Epithelial cell of esophagus (primary cell): ENCODE results near the gene GADD45G.
A peak's percentile ranks its signal among the peaks of the same experiment; 100 is the strongest.

Experiments
- DNase-seq: peaks from one replicate; pipeline ENCODE4 v3.0.0; 2010; ENCODE audit warnings: low read depth
- H3K4me3 ChIP-seq: 2 replicates; pipeline ENCODE4 v1.5.1; 2011; ENCODE audit warnings: mild to moderate bottlenecking, low read length, control low read depth
- TF ChIP-seq, protein P1 (sequence below): IDR thresholded peaks from 2 replicates; pipeline ENCODE4 v1.5.1; 2011; ENCODE audit warnings: low read depth, mild to moderate bottlenecking, low read length, control low read depth, inconsistent platforms; ENCODE audit not compliant: insufficient read depth; ENCODE audit errors: missing control alignments

The GADD45G gene, protein sequence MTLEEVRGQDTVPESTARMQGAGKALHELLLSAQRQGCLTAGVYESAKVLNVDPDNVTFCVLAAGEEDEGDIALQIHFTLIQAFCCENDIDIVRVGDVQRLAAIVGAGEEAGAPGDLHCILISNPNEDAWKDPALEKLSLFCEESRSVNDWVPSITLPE

DNA sequence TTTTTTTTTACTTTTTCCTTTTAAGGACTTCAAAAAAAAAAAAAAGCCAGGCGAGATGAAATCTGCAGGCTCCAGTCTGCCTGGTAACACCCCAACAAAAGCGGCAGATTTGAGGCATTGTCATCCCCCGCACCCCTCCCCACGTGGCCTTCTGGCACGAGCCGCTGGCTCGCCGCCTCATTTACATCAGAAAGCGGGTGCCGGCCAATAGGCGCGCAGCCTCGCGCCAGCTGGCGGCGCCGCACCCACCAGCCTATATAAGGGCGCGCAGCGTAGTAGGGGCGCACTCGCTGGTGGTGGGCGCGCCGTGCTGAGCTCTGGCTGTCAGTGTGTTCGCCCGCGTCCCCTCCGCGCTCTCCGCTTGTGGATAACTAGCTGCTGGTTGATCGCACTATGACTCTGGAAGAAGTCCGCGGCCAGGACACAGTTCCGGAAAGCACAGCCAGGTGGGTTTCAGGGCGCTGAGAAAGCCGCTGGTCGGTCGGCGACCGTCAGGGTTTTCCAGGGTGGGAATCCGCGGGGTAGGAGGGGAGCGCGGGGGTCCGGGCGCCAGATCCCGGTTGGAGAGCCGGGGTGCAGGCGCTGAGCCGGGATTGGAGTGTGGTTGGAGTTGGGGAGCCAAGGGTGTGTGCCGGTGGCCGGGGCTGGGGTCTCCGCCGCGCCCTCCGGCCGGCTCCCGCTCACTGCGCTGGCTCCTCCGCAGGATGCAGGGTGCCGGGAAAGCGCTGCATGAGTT is at the start of gene GADD45G:
Gene GADD45G, plus strand, starts transcription at position 284 of the 736 bp plus-strand sequence. Its CDS starts 110 bp downstream, at position 394.
- peak within 1 kb of the TSS; percentile 51 for H3K4me3 ChIP-seq
- TF ChIP-seq, protein P1, sequence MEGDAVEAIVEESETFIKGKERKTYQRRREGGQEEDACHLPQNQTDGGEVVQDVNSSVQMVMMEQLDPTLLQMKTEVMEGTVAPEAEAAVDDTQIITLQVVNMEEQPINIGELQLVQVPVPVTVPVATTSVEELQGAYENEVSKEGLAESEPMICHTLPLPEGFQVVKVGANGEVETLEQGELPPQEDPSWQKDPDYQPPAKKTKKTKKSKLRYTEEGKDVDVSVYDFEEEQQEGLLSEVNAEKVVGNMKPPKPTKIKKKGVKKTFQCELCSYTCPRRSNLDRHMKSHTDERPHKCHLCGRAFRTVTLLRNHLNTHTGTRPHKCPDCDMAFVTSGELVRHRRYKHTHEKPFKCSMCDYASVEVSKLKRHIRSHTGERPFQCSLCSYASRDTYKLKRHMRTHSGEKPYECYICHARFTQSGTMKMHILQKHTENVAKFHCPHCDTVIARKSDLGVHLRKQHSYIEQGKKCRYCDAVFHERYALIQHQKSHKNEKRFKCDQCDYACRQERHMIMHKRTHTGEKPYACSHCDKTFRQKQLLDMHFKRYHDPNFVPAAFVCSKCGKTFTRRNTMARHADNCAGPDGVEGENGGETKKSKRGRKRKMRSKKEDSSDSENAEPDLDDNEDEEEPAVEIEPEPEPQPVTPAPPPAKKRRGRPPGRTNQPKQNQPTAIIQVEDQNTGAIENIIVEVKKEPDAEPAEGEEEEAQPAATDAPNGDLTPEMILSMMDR = no peak
- peak; percentile 76 for DNase-seq

DNA sequence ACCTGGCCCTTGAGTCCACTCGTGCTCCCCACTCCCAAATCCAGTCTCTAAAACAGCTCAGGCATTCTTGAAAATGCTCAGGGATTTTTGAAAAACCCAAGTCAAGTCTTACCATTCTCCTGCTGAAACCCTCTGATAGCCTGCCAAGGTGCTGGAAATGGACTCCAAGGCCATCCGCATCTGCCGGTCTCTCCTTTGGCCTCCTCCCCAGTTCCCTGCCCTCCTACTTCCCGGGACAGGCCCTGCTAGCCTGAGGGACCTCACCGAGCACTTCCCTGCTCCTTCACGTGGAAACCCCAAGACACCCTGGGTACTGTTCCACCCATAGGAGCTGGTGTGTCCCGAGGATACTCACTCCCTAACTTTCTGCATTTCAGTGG is 49.8 kb upstream of the GADD45G start:
- TF ChIP-seq, protein P1 = no peak
- H3K4me3 ChIP-seq = no peak overlapping the region
- no peak for DNase-seq

DNA sequence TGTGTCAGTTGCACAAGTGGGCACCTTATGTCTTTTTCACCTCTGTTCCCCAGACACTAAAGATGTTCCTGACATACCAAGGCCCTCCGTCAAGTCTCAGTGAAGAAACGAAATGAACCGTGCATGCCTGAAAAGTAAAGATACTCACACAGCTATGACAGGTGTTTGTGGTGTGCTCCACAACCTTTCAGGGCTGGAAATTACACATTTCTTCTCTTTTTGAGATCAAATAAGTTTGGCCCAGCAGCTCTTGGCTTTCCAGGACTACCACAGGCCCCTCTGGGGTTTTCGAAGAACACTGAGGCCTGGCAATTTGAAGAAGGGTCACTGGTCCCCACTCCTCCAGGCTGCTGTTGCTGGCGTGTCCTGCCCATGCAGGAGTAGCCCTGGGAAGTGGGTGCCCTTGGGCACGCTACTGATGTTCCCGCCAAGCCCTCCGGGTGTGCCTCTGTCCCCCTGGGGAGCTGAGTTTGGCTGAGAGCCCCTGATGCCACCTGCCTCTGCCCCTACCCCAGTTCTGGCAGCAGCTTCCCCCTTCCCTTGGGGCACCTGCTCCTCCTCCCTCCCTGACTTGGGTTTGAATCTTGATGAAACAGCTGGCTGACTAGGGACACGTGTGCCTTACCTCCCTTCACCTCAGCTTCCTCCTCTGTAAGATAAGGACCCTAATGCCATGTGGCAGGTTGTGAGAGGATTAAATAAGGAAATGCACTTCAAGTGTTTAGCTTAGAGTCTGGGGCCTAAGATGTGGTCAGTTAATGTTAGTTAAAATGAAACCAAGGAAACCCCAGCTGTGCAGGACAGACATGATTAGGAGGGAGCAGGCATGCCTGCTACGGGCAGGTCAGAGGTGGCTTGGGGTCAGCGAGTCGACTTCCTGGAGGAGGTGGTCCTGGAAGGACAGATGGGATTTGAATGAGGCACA is 49.1 kb upstream of the GADD45G start:
- DNase-seq = no peak
- H3K4me3 ChIP-seq = no peak overlapping the region
- TF ChIP-seq, protein P1 = no peak

DNA sequence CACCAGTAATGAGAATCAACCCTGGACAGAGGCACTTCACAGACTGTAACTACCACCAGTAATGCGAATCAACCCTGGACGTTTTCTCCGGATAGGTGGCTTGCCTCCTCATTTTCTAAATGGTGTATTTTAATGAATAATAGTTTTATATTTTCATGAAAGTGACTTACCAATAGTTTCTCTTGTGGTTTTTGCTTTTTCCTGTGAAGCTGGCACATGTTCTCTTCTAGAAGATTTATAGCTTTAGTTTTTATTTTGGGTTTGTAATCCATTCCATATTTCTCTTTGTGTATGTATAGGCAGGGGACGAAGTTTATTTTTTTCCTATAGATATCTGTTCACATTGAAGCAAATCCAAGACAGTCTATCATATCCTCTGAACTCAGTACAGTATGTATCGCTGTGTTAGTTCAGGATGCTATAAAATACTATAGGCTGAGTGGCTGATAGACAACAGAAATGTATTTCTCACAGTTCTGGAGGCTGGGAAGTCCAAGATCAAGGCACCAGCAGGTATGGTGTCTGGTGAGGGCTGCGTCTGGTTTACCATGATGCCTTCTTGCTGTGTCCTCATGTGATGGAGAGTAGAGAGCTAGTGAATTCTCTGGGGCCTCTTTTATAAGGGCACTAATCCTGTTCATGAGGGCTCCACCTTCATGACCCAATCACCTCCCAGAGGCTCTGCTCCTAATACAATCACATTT is 46.5 kb upstream of the GADD45G start:
- TF ChIP-seq, protein P1 = no peak
- no peak overlapping the region for H3K4me3 ChIP-seq
- DNase-seq = no peak

DNA sequence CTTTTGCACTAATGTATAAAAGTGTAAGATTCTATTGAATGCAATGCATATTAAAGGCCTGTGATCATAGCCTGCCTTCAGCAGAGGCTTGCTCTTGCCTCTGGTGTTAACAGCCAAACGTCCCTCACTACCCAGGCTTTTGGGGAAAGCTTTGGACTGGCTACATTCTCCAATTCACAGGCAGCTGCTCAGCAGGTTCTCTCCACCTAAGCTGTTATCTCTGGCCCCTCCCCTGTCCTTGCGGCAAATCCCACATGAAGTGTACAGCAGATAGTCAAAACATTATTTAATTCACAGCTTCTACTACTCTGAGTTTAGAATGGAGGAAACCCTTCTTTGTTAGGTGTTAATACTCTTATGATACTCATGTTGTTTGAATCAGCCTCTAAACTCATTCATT is 45.9 kb upstream of the GADD45G start:
- TF ChIP-seq, protein P1 = no peak
- H3K4me3 ChIP-seq = no peak overlapping the region
- DNase-seq = no peak

DNA sequence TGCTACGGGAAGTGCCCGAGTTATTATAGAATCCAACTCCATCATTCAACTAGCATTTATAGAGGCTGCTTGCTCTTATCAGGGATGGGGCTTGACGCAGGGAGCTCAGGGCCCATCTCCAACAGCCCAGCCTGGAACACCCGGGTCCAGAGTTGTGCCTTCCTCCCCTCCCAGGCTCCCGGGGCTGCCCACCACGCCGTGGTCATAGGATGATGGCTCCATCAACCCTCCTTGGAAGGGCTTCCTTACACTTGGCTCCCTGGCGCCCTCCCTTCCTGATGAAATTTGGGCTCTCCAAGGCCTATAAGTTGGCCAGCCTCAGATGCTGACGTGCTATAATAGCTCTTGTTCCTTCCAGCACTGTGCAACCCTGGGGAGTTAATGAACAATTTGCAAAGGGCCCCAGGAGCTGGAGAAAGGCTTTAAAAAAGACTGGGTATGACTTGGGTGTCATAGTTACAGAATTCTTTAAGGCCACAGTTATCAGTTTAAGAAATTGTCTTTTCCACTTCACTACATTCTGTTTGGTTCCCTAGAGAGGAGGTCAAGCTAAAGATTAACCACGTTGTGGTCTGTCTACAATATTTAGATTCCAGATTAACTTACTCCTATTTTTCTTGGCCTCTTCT is 42.5 kb upstream of the GADD45G start:
- no peak for DNase-seq
- H3K4me3 ChIP-seq = no peak overlapping the region
- TF ChIP-seq, protein P1 = no peak
